Adrenal gland (tissue), 12 donors: ENCODE results near the gene PTPA. TPM values are rescaled to one million over a fixed set of nuclear protein-coding genes. Genes with fewer than 3 reads are reported as not detected.
"Not testable (repeated sequence)": the region's sequence is repeated elsewhere in the genome, so short reads cannot be mapped to it uniquely, and the experiment has no call there.

ENCODE experiments used
- DNase-seq, 7 donors: peaks; one replicate each; pipeline ENCODE4 v3.0.0-alpha.2; 2019 to 2020
- H3K27ac ChIP-seq, 5 donors: fragments of 200-600 bp; sonication (generic) in 4 of 5; 1 replicate in 3 of 5; 2 replicates in 2 of 5; pipeline versions ENCODE4 v1.5.1 to v1.8.0; 2016 to 2020; ENCODE audit warnings: mild to moderate bottlenecking in 1 of 5
- H3K27me3 ChIP-seq: fragments of 200-600 bp; 2 replicates; pipeline ENCODE4 v1.8.0; 2021
- H3K36me3 ChIP-seq, 2 donors: fragments of 200-600 bp; replicated peaks in 1 of 2; 1 replicate in 1 of 2; 2 replicates in 1 of 2; pipeline versions ENCODE4 v1.5.1 to v1.8.0; 2018 to 2022
- H3K4me1 ChIP-seq, 2 donors: fragments of 200-600 bp; replicated peaks in 1 of 2; 1 replicate in 1 of 2; 2 replicates in 1 of 2; pipeline versions ENCODE4 v1.5.1 to v1.8.0; 2018 to 2021
- H3K4me3 ChIP-seq, 4 donors: fragments of 200-600 bp; sonication (generic) in 3 of 4; one replicate each; pipeline ENCODE4 v1.5.1; 2016 to 2018
- H3K9me3 ChIP-seq, 3 donors: fragments of 200-600 bp; sonication (generic) in 1 of 3; replicated peaks in 1 of 3; 1 replicate in 2 of 3; 2 replicates in 1 of 3; pipeline versions ENCODE4 v1.5.1 to v1.8.0; 2016 to 2021
- CTCF ChIP-seq, 6 experiments: fragments of 450-650 bp in 4 of 6; fragments of 200-600 bp in 2 of 6; sonication (generic) in 1 of 6; IDR thresholded peaks; 1 replicate in 5 of 6; 2 replicates in 1 of 6; pipeline versions ENCODE4 v1.5.1 to v1.8.0; 2016 to 2021; ENCODE audit warnings: antibody characterized with exemption in 6 of 6, mild to moderate bottlenecking in 2 of 6, moderate library complexity in 1 of 6
- POLR2A ChIP-seq, 2 donors: fragments of 450-650 bp; IDR thresholded peaks; one replicate each; pipeline ENCODE4 v1.6.1; 2017; ENCODE audit warnings: antibody characterized with exemption in 2 of 2, mild to moderate bottlenecking in 2 of 2, moderate library complexity in 1 of 2
- WGBS, 4 donors: extraction: QIAGEN DNeasy Blood & Tissue Kit in 2 of 4; methylation state at CpG; one replicate each; pipeline versions ENCODE4 v1.1.5 to v1.1.7; 2013 to 2017; 5-methylcytosine and 5-hydroxymethylcytosine counted together
- intact Hi-C, 2 donors: fragments of 100-400 bp; cut with DNase I; formaldehyde crosslinking; loops; one replicate each; pipeline versions ENCODE4 v1.14.1 to v1.15.0; 2022 to 2023
- polyA plus RNA-seq, 3 donors: library from polyadenylated mRNA; stranded (reverse); fragments of 200-250 nt in 2 of 3; fragments of 350-450 nt in 1 of 3; fragmentation: Illumina TruSeq in 1 of 3; extraction: RNeasy Lipid Tissue Mini Kit (QIAGEN cat#74804) in 1 of 3; gene quantifications; one replicate each; pipeline ENCODE4 v1.2.3, GENCODE V29; 2013 to 2014
- total RNA-seq, 9 donors: library from RNA; depleted of rRNA in 4 of 9; stranded (reverse); fragments of >200 nt in 4 of 9; fragments of 120-200 nt in 1 of 9; fragmentation: NEBNext Ultra II Directional in 1 of 9; extraction: Animal tissue kit (Norgen Biotek cat#: 25700) in 1 of 9; gene quantifications; one replicate each; pipeline versions ENCODE4 v1.1.0 to v1.2.4, GENCODE V29; 2013 to 2023
- donor health status: healthy with polysubstance abuse.
- donor health status: Bipolar disorder and iron deficiency.
- donor health status: DM: yes; HTN: yes; CAD: no.
- donor health status: DM: no; HTN: no; CAD: no.
- donor health status: DM: no; HTN: no; CAD: no.
- donor health status: DM: yes; HTN: yes; CAD: no.

PTPA gene
- total and polyA plus RNA-seq, 12 donors, result 71.3 to 248 (median 130) TPM

DNA sequence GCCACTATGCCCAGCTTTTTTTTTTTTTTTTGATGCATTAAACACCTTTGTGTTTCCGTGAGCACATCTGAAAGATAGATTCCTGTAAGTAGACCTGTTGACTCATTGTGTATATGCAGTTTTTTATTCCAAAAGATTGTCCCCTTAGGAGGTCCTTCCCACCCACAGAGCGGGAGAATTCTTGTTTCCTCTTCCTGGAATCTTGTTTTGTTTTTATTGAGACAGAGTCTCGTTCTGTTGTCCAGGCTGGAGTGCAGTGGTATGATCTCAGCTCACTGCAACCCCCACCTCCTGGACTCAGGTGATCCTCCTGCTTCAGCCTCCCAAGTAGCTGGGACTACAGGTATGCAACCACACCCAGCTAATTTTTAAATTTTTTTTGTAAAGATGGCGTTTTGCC lies 7.6 kb downstream of the PTPA start:
- intact Hi-C loops, result no loop called here
- Histone ChIP-seq H3K27me3 (no peaks in the 10 kb centered on the region), H3K4me1 (peaks cover 19 to 26% of the 10 kb centered on the region in 2 donors), H3K27ac (no peak overlapping the region), H3K9me3 (no peaks in the 10 kb centered on the region), H3K36me3 (peaks cover 0 to 32% of the 10 kb centered on the region in 2 donors), H3K4me3 (no peak overlapping the region)
- 75 to 81% (median 76%) methylated on average over 4 of the region's 4 CpGs for WGBS, 4 donors
- DNase-seq, result no peak
- TF ChIP-seq POLR2A (IDR thresholded peaks at IDR 0.05) (no peak), CTCF (IDR thresholded peaks at IDR 0.05) (no peak)

GRCh38 chr9:129121483-129121882 lies 10.3 kb downstream of the PTPA start:
- DNase-seq, result peak in 4 of 7 donors; percentile 65 to 83 (median 67)
- intact Hi-C loops, result no loop called here
- Histone ChIP-seq H3K27me3 (no peaks in the 10 kb centered on the region), H3K9me3 (no peaks in the 10 kb centered on the region), H3K4me1 (peaks cover 5 to 11% of the 10 kb centered on the region in 2 donors), H3K4me3 (no peak overlapping the region), H3K36me3 (peaks cover 0 to 45% of the 10 kb centered on the region in 2 donors), H3K27ac (peak overlapping the region in 2 of 5 donors; percentile 5 to 13)
- 34 to 51% (median 36%) methylated on average over 3 of the region's 3 CpGs for WGBS, 4 donors
- TF ChIP-seq POLR2A (IDR thresholded peaks at IDR 0.05) (no peak), CTCF (IDR thresholded peaks at IDR 0.05) (no peak)

DNA sequence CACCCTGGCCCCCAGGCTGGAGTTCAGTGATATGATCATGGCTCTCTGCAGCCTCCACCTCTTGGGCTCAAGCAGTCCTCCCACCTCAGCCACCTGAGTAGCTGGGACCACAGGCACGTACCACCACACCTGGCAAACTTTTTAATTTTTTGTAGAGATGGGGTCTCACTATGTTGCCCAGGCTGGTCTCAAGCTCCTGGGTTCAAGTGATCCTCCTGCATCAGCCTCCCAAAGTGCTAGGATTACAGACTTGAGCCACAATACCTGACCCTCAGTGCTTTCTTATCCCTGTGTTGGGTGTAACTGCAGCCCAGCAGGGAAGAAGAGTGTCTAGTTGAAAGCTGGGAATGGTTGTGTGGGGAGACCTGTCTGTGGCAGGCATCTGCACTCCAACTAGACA lies 10.9 kb downstream of the PTPA start:
- Histone ChIP-seq H3K27me3 (no peaks in the 10 kb centered on the region), H3K36me3 (peaks cover 0 to 45% of the 10 kb centered on the region in 2 donors), H3K27ac (peak overlapping the region in 1 of 5 donors; percentile 13), H3K9me3 (no peaks in the 10 kb centered on the region), H3K4me3 (no peak overlapping the region), H3K4me1 (peaks cover 5 to 18% of the 10 kb centered on the region in 2 donors)
- intact Hi-C loops, result no loop called here
- 89 to 100% (median 98%) methylated on average over 1 of the region's 1 CpG for WGBS, 4 donors
- TF ChIP-seq CTCF (IDR thresholded peaks at IDR 0.05) (no peak), POLR2A (IDR thresholded peaks at IDR 0.05) (no peak)
- DNase-seq, result no peak

DNA sequence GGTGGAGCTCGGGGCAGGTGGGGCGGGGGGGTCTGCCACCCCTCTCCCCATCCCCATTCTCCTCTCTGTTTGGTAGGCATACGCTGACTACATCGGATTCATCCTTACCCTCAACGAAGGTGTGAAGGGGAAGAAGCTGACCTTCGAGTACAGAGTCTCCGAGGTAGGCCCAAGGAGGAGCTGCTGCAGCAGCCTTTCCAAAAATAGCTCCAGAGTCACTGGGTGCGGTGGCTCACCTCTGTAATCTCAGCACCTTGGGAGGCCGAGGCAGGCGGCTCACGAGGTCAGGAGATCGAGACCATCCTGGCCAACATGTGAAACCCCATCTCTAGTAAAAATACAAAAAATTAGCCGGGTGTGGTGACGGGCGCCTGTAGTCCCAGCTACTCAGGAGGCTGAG lies 11.8 kb downstream of the PTPA start:
- H3K27ac ChIP-seq, DNase-seq, H3K27me3 ChIP-seq, H3K4me3 ChIP-seq, intact Hi-C loops, H3K9me3 ChIP-seq: not testable (repeated sequence)
- H3K4me1 ChIP-seq, result peaks cover 5 to 18% of the 10 kb centered on the region in 2 donors
- H3K36me3 ChIP-seq, result peaks cover 0 to 50% of the 10 kb centered on the region in 2 donors
- WGBS, 4 donors, result 88 to 95% (median 89%) methylated on average over 13 to 15 of the region's 15 CpGs

DNA sequence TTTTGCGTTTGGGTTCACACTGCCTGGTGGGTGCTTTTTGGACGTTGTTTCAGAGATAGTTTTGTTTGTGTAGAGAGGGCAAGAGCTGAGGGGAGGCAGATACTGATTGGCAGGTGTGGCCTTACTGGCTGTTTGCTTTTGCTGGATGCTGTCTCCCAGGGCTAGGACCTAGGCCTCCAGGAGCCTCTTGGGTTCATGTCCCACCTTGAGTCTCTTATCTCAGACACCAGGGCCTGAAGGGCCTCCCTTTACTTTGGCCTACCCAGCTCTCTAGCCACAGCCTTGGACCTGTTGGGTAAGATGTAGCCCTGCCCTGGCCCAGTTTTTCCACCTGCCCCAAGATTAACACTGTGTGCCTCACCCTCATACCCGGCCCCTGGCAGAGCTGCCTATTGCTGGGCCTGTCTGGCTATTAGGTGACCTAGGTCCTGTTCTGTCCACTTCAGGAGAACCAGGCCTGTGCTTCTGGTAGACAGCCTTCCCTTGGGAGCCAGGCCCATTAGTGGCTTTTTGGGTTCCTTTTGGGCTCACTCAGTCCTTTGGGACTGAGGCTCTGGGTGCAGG lies 13.4 kb downstream of the PTPA start:
- 51 to 80% (median 74%) methylated on average over 3 of the region's 3 CpGs for WGBS, 4 donors
- Histone ChIP-seq H3K27ac (no peak overlapping the region), H3K4me1 (peaks cover 5 to 18% of the 10 kb centered on the region in 2 donors), H3K4me3 (no peak overlapping the region), H3K27me3 (no peaks in the 10 kb centered on the region), H3K9me3 (no peaks in the 10 kb centered on the region), H3K36me3 (peaks cover 0 to 50% of the 10 kb centered on the region in 2 donors)
- TF ChIP-seq CTCF (IDR thresholded peaks at IDR 0.05), result no peak
- no peak for TF ChIP-seq POLR2A (IDR thresholded peaks at IDR 0.05)
- no peak for DNase-seq
- intact Hi-C loops, result no loop called here
